Caco-2 (cell line): ENCODE measurements around the gene KCNJ11. TPM values are rescaled to one million over a fixed set of nuclear protein-coding genes. Genes with fewer than 3 reads are reported as not detected.

Experiments used
- BruUV-seq: library from RNA; stranded (reverse); fragments of 400-500 nt; replicated peaks from 2 replicates; lab custom pipeline; 2021; lab: Mats Ljungman, UMichigan
- CTCF ChIA-PET: fragments of 300-600 bp; sonication (Branson Sonifier 250); formaldehyde crosslinking; loops from one replicate; lab custom pipeline; 2022; ENCODE audit warnings: antibody characterized with exemption; lab: Charles Lee
- POLR2A ChIA-PET: fragments of 300-600 bp; sonication (Branson Sonifier 250); formaldehyde crosslinking; loops from one replicate; lab custom pipeline; 2022; ENCODE audit warnings: antibody characterized with exemption; lab: Charles Lee
- DNase-seq, 2 experiments: peaks; one replicate each; pipeline versions ENCODE4 v3.0.0 to v3.0.0-alpha.2; 2020 to 2022
- H3K27me3 ChIP-seq: replicated peaks from 2 replicates; pipeline ENCODE4 v1.6.0; 2011; ENCODE audit warnings: low read length; ENCODE audit not compliant: control insufficient read depth, insufficient read depth
- H3K36me3 ChIP-seq: 2 replicates; pipeline ENCODE4 v1.5.1; 2011; ENCODE audit warnings: low read length; ENCODE audit not compliant: control insufficient read depth, insufficient read depth
- H3K4me1 ChIP-seq: fragments of 250-450 bp; sonication (Bioruptor Pico); 2 replicates; pipeline ENCODE4 v1.5.1; 2020; ENCODE audit warnings: mild to moderate bottlenecking
- H3K4me3 ChIP-seq: 2 replicates; pipeline ENCODE4 v1.5.1; 2011; ENCODE audit warnings: low read depth, mild to moderate bottlenecking, control low read depth, low read length
- H3K9me3 ChIP-seq: fragments of 250-450 bp; sonication (Bioruptor Pico); 2 replicates; pipeline ENCODE4 v1.5.1; 2020; ENCODE audit warnings: mild to moderate bottlenecking, moderate library complexity
- H3K27ac Mint-ChIP-seq: one replicate; pipeline ENCODE4 v1.8.0; 2022; ENCODE audit warnings: mixed read lengths; ENCODE audit not compliant: unreplicated experiment
- H3K27me3 Mint-ChIP-seq: one replicate; pipeline ENCODE4 v1.8.0; 2022; ENCODE audit warnings: mixed read lengths; ENCODE audit not compliant: insufficient read depth, unreplicated experiment
- H3K36me3 Mint-ChIP-seq: one replicate; pipeline ENCODE4 v1.8.0; 2022; ENCODE audit warnings: mild to moderate bottlenecking, mixed read lengths; ENCODE audit not compliant: insufficient read depth, unreplicated experiment
- H3K4me1 Mint-ChIP-seq: one replicate; pipeline ENCODE4 v1.8.0; 2022; ENCODE audit warnings: low read depth, mixed read lengths; ENCODE audit not compliant: unreplicated experiment
- H3K4me3 Mint-ChIP-seq: one replicate; pipeline ENCODE4 v1.8.0; 2022; ENCODE audit warnings: mild to moderate bottlenecking, moderate library complexity, mixed read lengths; ENCODE audit not compliant: unreplicated experiment
- H3K9me3 Mint-ChIP-seq: one replicate; pipeline ENCODE4 v1.8.0; 2022; ENCODE audit warnings: mixed read lengths; ENCODE audit not compliant: unreplicated experiment
- intact Hi-C: fragments of 100-400 bp; cut with micrococcal nuclease; formaldehyde crosslinking; loops from one replicate; pipeline ENCODE4 v1.10.0; 2022; ENCODE audit not compliant: unreplicated experiment
- total RNA-seq: library from RNA; stranded (reverse); gene quantifications from 2 replicates; pipeline ENCODE4 v1.2.3, GENCODE V29; 2022
- TF ChIP-seq, protein P1 (sequence below), 2 experiments: fragments of 200-600 bp in 1 of 2; IDR thresholded peaks; 1 replicate in 1 of 2; 2 replicates in 1 of 2; pipeline versions ENCODE4 v1.5.1 to v1.8.0; 2011 to 2022; ENCODE audit warnings: antibody characterized with exemption in 1 of 2, control low read depth in 1 of 2, inconsistent platforms in 1 of 2, low read depth in 1 of 2, low read length in 1 of 2, mild to moderate bottlenecking in 1 of 2, moderate library complexity in 1 of 2; ENCODE audit not compliant: insufficient read depth in 1 of 2, severe bottlenecking in 1 of 2, unreplicated experiment in 1 of 2

The KCNJ11 gene
- total RNA-seq, 1 experiment from 2014 or later = 3.4 TPM

DNA sequence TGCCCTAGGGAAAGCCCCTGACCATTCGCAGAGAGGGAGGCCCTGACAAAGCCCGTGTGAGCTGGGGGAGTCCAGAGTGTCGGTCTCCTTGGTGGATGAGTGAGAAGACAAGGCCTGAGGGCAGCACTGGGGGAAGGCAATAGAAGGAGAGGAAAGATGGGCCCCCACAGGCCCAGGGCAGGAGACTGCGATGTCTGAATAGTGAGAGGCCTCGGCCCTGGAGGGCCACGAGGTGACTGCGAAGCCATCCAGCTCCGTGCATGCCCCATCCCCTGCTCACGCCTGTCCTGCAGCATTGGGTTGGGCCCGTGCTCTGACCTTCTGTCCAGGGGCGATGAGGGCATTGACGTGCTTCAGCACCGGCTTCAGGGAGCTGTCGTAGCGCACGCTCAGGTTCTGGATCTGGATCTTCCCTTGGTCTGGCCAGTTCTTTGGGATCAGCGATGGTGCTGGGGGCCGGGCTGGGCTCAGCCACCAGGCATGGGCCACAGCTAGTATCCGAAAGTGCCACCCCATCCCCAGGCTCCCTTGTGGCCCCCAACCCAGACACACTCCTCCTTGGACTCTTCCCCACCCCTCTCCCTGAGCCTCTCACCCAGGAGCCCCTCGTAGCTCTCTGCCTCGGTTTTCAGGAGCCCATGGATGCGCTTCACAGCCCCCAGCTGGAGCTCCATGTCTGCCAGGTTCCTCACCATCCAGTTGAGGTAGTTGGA lies 8.3 kb upstream of the KCNJ11 start:
- no peaks in the 10 kb centered on the region for H3K4me1 Mint-ChIP-seq
- intact Hi-C loops = no loop called here
- H3K4me3 Mint-ChIP-seq = no peak overlapping the region
- no peaks in the 10 kb centered on the region for H3K36me3 Mint-ChIP-seq
- H3K27ac Mint-ChIP-seq = no peak overlapping the region
- Histone ChIP-seq H3K4me1 (no peaks in the 10 kb centered on the region), H3K36me3 (no peaks in the 10 kb centered on the region), H3K9me3 (no peaks in the 10 kb centered on the region), H3K4me3 (no peak overlapping the region), H3K27me3 (no peaks in the 10 kb centered on the region; the same call in 1 of the 2 replicates)
- H3K27me3 Mint-ChIP-seq = peaks cover 7% of the 10 kb centered on the region
- H3K9me3 Mint-ChIP-seq = no peaks in the 10 kb centered on the region
- no TSS peak for BruUV-seq
- TF ChIP-seq, protein P1, sequence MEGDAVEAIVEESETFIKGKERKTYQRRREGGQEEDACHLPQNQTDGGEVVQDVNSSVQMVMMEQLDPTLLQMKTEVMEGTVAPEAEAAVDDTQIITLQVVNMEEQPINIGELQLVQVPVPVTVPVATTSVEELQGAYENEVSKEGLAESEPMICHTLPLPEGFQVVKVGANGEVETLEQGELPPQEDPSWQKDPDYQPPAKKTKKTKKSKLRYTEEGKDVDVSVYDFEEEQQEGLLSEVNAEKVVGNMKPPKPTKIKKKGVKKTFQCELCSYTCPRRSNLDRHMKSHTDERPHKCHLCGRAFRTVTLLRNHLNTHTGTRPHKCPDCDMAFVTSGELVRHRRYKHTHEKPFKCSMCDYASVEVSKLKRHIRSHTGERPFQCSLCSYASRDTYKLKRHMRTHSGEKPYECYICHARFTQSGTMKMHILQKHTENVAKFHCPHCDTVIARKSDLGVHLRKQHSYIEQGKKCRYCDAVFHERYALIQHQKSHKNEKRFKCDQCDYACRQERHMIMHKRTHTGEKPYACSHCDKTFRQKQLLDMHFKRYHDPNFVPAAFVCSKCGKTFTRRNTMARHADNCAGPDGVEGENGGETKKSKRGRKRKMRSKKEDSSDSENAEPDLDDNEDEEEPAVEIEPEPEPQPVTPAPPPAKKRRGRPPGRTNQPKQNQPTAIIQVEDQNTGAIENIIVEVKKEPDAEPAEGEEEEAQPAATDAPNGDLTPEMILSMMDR (IDR thresholded peaks at IDR 0.05; ENCODE audit: insufficient read depth in 1 of 2, low read depth in 1 of 2, low read length in 1 of 2, severe bottlenecking in 1 of 2, unreplicated experiment in 1 of 2) = no peak
- ChIA-PET POLR2A (no interaction called here), CTCF (interaction anchor here (0.9 to 1.1 kb wide), 2 partner anchors 10 to 77 kb away, joined by 3 read pairs; no protein-coding TSS in a partner anchor)
- no peak for DNase-seq

DNA sequence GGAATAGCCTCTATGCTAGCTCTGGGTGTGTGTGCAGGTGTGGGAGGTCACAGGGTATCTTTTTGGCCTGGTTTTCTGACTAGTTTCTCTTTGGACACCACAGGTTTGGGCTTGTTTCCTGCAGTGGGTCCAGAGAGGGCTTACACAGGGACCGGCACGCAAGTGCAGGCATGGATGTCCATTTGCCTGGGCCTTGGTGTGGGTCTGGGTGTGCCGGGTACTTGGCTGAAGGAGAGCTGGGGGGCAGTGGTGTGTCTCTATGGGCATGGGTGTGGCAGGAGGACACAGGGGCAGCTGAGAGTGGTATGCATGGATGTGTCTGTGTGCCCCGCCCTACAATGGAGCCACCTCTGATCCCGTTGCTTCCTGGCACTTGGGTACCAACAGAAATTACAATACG lies 7.5 kb upstream of the KCNJ11 start:
- H3K27me3 Mint-ChIP-seq = peaks cover 11% of the 10 kb centered on the region

DNA sequence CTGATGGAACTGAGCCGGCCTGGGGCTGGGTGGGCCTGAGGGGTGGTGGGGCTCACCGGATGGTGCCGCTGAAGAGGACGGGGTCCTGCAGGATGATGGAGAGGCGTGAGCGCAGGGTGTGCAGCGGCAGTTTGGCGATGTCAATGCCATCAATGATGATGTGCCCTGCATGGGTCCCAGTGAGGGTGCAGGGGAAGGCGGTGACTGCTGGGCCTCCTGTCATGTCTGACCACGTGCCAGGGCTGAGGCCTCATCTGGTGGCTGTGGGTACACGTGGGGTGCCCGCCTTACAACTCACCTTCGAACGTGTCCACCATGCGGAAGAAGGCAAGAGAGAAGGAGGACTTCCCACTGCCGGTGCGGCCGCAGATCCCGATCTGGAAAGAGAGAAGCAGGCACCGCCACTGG lies 7.1 kb upstream of the KCNJ11 start:
- Mint-ChIP-seq H3K4me3 (no peak overlapping the region), H3K27ac (no peak overlapping the region), H3K4me1 (no peaks in the 10 kb centered on the region), H3K9me3 (no peaks in the 10 kb centered on the region), H3K27me3 (peaks cover 11% of the 10 kb centered on the region), H3K36me3 (peaks cover 4% of the 10 kb centered on the region)
- H3K4me1 ChIP-seq = no peaks in the 10 kb centered on the region
- no peak overlapping the region for H3K4me3 ChIP-seq
- intact Hi-C loops = no loop called here
- H3K36me3 ChIP-seq = no peaks in the 10 kb centered on the region
- CTCF ChIA-PET = no interaction called here
- BruUV-seq = no TSS peak
- H3K27me3 ChIP-seq = no peaks in the 10 kb centered on the region; the same call in 1 of the 2 replicates
- H3K9me3 ChIP-seq = no peaks in the 10 kb centered on the region
- TF ChIP-seq, protein P1 (IDR thresholded peaks at IDR 0.05; ENCODE audit: insufficient read depth in 1 of 2, low read depth in 1 of 2, low read length in 1 of 2, severe bottlenecking in 1 of 2, unreplicated experiment in 1 of 2) = no peak
- DNase-seq = no peak
- POLR2A ChIA-PET = no interaction called here

More for the DNA sequence above, 7.5 kb upstream of the KCNJ11 start:
- DNase-seq = no peak
- no peaks in the 10 kb centered on the region for H3K9me3 ChIP-seq
- H3K36me3 Mint-ChIP-seq = peaks cover 2% of the 10 kb centered on the region
- no peaks in the 10 kb centered on the region for H3K9me3 Mint-ChIP-seq
- H3K4me3 Mint-ChIP-seq = no peak overlapping the region
- no peak overlapping the region for H3K27ac Mint-ChIP-seq
- no peaks in the 10 kb centered on the region for H3K4me1 Mint-ChIP-seq
- H3K36me3 ChIP-seq = no peaks in the 10 kb centered on the region
- no TSS peak for BruUV-seq
- intact Hi-C loops = no loop called here
- no peaks in the 10 kb centered on the region; the same call in 1 of the 2 replicates for H3K27me3 ChIP-seq
- H3K4me3 ChIP-seq = no peak overlapping the region
- ChIA-PET CTCF (interaction anchor here (1.1 kb wide), 1 partner anchor 77 kb away, joined by 3 read pairs; no protein-coding TSS in a partner anchor), POLR2A (no interaction called here)
- TF ChIP-seq, protein P1 (IDR thresholded peaks at IDR 0.05; ENCODE audit: insufficient read depth in 1 of 2, low read depth in 1 of 2, low read length in 1 of 2, severe bottlenecking in 1 of 2, unreplicated experiment in 1 of 2) = no peak
- H3K4me1 ChIP-seq = no peaks in the 10 kb centered on the region
